Activated CD4-positive, alpha-beta T cell treated with anti-CD3 and anti-CD28 coated beads, Interleukin-2, amount 10 ng/mL, durations not matched to agents 24 days and 14 days (primary cell): ENCODE data around the gene CUX1. TPM values are rescaled to one million over a fixed set of nuclear protein-coding genes. Genes with fewer than 3 reads are reported as not detected.
"Not testable (repeated sequence)": the region's sequence is repeated elsewhere in the genome, so short reads cannot be mapped to it uniquely, and the experiment has no call there.

Experiments used
- DNase-seq: peaks from one replicate; pipeline ENCODE4 v3.0.0; 2022
- H3K27ac Mint-ChIP-seq: one replicate; pipeline ENCODE4 v1.8.0; 2022; ENCODE audit warnings: mild to moderate bottlenecking, mixed read lengths
- H3K27me3 Mint-ChIP-seq: one replicate; pipeline ENCODE4 v1.8.0; 2022; ENCODE audit warnings: mixed read lengths
- H3K36me3 Mint-ChIP-seq: one replicate; pipeline ENCODE4 v1.8.0; 2022; ENCODE audit warnings: low read depth, mild to moderate bottlenecking, mixed read lengths
- H3K4me1 Mint-ChIP-seq: one replicate; pipeline ENCODE4 v1.8.0; 2021; ENCODE audit warnings: mixed read lengths
- H3K4me3 Mint-ChIP-seq: one replicate; pipeline ENCODE4 v1.8.0; 2022; ENCODE audit warnings: mild to moderate bottlenecking, moderate library complexity, mixed read lengths
- H3K9me3 Mint-ChIP-seq: one replicate; pipeline ENCODE4 v1.8.0; 2021; ENCODE audit warnings: mixed read lengths
- intact Hi-C: fragments of 100-400 bp; cut with micrococcal nuclease; formaldehyde crosslinking; loops from one replicate; pipeline ENCODE4 v1.15.1; 2023
- total RNA-seq: library from RNA; stranded (reverse); gene quantifications from 2 replicates; pipeline ENCODE4 v1.2.3, GENCODE V29; 2022

The CUX1 gene
- total RNA-seq, 1 donor from 2014 or later: 31.5 TPM

DNA sequence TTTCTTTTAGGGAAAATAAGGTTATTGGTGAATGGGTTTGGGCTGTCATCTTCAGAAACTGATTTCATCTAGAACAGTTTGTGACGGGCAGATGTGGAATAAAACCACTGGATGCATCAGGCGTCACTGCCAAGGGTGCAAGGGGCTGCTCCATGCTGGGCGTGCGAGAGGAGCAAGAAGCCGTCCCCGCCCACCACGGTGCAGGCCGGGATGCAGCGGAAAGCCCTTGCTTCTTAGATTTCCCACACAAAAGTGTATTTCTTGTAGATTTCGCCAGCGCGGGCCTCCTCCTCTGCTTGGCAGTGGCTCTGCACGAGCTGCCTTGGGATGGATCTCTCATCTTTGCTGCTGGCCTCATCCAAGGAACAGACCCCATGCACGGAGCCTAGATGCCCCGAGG is 189.3 kb downstream of the CUX1 start:
- no peak for DNase-seq
- Mint-ChIP-seq H3K36me3 (no peaks in the 10 kb centered on the region), H3K9me3 (no peaks in the 10 kb centered on the region), H3K27me3 (no peaks in the 10 kb centered on the region), H3K4me1 (no peaks in the 10 kb centered on the region), H3K27ac (no peak overlapping the region), H3K4me3 (no peak overlapping the region)
- intact Hi-C loops: no loop called here

DNA sequence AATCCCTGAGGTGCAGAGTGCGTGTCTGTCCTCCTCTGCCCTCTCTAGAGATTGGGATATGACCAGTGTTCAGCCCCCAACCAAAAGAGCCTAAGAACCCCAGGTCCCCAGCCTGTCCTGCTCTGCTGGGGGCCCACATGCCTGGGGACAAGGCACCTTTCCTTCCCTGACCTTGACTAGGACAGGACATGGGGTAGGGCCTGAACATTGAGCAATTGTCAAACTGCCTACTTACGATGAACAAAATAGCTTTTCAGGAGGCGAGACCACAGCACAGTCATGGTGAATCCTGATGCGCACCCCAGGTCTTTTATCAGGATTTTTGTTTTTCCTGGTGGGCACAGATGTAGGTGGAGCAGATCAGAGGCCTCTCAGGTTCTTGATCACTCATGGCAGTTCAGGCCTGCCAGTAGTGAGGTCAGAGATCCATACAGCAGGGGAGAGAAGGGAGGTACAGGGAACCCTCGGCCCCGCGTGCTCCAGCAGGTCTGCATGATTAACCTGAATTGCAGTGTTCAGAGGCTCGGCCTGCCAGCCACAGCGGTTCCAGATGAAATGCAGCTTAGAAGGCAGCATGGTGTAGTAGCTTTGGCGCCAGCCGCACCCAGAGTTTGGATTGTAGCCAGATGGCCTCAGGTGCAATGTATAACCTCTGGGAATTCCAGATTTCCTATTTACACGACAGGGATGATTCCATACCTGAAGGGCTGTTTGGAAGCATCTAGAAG is 191.3 kb downstream of the CUX1 start:
- intact Hi-C loops: no loop called here
- Mint-ChIP-seq H3K4me1 (no peaks in the 10 kb centered on the region), H3K9me3 (no peaks in the 10 kb centered on the region), H3K27me3 (no peaks in the 10 kb centered on the region), H3K27ac (no peak overlapping the region), H3K4me3 (no peak overlapping the region), H3K36me3 (no peaks in the 10 kb centered on the region)
- DNase-seq: no peak

DNA sequence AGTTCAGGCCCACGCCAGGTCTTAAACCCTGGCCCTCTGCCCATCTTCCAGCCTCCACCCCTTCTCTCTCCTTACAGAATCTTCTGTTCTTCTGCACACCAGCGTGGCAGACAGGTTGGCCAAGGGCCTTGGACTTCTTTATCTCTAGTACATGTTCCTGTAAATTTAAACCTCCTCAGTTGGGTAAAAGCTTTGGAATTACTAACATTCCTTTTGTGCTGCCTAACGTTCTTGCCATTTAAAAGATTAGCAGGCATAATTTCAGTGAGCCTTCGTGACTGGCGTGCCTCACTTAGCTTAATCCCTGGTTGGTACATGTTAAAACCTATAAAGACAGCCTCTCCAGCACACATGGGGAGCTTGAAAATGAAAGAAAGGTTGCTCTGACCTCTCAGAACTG is 192.2 kb downstream of the CUX1 start:
- DNase-seq: no peak
- no peak overlapping the region for H3K4me3 Mint-ChIP-seq
- H3K4me1 Mint-ChIP-seq: no peaks in the 10 kb centered on the region
- no peaks in the 10 kb centered on the region for H3K36me3 Mint-ChIP-seq
- no peak overlapping the region for H3K27ac Mint-ChIP-seq
- no peaks in the 10 kb centered on the region for H3K27me3 Mint-ChIP-seq
- H3K9me3 Mint-ChIP-seq: no peaks in the 10 kb centered on the region
- intact Hi-C loops: no loop called here

DNA sequence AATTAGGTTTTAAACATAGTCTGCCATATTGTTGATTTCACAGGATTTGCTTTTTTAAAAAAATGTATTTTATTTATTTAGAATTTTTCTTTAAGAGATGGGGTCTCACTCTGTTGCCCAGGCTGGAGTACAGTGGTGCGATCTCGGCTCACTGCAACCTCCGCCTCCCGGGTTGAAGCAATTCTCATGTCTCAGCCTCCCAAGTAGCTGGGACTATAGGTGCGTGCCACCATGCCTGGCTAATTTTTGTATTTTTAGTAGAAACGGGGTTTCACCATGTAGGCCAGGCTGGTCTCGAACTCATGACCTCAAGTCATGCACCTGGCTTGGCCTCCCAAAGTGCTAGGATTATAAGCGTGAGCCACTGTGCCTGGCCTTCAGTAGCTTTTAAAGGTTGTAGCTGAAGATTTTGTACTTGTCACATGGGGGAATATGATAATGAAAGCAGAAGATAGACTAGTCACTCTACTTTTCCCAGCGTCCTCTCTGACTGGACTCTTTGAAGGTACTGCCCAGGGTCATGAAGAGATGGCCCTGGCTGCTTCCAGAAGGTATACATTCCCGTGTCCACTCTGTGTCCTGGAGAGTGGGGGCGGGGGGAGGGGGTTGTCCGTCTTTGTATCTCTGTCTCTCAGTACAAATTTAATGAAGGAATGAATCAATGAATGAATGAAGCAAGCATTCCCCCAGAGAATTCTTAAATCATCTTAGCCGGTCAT is 194.8 kb downstream of the CUX1 start:
- DNase-seq, H3K27ac Mint-ChIP-seq, H3K9me3 Mint-ChIP-seq, H3K4me1 Mint-ChIP-seq, H3K4me3 Mint-ChIP-seq, H3K27me3 Mint-ChIP-seq, H3K36me3 Mint-ChIP-seq, intact Hi-C loops: not testable (repeated sequence)

DNA sequence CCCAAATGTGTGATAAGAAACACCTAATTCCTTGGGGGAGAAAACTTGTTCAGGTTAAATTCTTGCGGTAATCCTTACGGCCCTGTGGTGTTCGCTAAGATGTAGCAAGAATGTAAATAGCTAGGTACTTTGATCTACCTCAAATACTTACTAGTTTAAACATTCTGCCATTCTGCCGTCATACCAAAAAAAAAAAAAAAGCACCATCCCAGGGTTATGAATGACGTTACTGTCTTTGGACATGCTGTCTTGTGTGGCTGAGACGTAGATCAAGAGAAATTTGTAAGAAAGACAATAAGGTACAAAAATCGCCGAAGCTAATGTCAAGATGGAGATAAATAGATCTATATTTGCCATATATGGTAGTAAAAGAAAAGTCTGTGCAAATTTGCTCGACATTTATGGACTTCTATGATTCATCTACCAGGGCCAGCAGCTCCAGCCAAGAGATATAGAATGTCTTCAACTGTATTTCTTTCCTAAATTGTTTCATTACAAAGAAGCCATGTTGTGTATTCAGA is 195.6 kb downstream of the CUX1 start:
- Mint-ChIP-seq H3K27me3 (no peaks in the 10 kb centered on the region), H3K27ac (no peak overlapping the region), H3K4me1 (no peaks in the 10 kb centered on the region), H3K9me3 (no peaks in the 10 kb centered on the region), H3K4me3 (no peak overlapping the region), H3K36me3 (no peaks in the 10 kb centered on the region)
- no peak for DNase-seq
- intact Hi-C loops: no loop called here

DNA sequence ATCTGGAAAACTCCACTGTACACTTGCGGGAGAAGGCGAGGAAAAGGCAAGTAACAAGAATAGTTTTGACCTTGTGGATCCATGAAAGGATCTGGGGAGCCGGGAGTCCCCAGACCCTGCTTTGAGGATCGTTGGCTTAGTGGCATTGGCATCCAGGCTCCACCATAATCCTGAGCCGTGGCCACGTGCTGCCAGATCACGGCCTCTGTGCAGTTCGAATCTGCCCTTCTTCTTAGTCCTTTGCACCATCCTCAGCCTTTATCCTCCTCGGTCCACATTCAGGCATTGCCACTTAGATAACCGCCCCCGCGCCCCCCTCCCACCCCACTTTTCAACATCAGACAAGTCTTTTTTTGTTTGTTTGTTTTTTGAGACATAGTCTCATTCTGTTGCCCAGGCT is 201.4 kb downstream of the CUX1 start:
- Mint-ChIP-seq H3K4me3 (no peak overlapping the region), H3K9me3 (no peaks in the 10 kb centered on the region), H3K4me1 (no peaks in the 10 kb centered on the region), H3K27ac (no peak overlapping the region), H3K27me3 (no peaks in the 10 kb centered on the region), H3K36me3 (no peaks in the 10 kb centered on the region)
- DNase-seq: no peak
- intact Hi-C loops: no loop called here

DNA sequence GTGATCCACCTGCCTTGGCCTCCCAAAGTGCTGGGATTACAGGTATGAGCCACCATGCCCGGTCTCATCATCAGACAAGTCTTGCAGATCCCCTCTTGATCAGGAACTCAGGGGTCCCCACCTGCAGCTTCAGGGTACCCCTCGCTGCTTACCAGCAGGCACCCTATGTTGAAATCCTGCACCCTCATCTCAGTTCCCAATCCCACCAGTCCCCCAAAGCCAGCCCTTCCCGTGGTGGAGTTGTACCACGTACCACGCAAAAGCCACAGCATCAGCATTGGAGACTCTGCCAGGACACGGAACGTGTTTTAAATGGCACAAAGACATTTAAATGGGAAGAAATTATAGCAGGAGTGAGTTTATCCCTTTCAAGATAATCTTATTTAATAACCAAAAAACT is 202.0 kb downstream of the CUX1 start:
- Mint-ChIP-seq H3K36me3 (no peaks in the 10 kb centered on the region), H3K27me3 (no peaks in the 10 kb centered on the region), H3K4me3 (no peak overlapping the region), H3K27ac (no peak overlapping the region), H3K4me1 (peaks cover under 1% of the 10 kb centered on the region), H3K9me3 (no peaks in the 10 kb centered on the region)
- DNase-seq: no peak
- intact Hi-C loops: no loop called here

DNA sequence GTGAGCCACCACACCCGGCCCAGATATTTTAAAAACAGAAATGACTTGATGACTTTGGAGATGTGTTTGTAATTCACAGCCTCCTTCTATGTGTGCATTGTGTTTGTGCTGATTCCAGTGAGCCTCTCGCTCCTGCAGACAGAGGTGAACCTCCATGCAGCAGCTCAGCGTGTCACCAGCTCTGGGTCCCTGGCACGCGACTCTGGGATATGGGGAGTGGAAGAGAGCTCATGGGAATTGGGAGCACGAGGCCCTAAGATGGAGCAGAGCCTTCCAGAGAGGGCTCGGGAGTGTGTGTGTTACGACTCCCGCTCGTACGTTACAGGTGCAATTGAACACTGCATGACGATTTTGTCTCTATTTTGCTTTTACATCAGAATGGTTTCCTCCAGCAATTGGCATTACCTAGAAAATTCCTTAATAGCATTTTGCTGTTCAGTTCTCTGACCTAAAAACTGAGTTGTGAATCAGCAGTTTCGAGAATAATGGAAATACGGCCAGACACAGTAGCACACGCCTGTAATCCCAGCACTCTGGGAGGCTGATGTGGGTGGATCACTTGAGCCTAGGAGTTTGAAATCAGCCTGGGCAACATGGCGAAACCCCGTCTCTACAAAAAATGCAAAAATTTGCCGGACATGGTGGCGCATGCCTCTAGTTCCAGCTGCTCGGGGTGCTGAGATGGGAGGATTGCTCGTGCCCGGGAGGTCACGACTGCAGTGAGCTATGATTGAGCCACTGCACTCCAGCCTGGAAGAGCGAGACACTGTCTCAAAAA is 204.6 kb downstream of the CUX1 start:
- Mint-ChIP-seq H3K36me3 (no peaks in the 10 kb centered on the region), H3K9me3 (no peaks in the 10 kb centered on the region), H3K27me3 (no peaks in the 10 kb centered on the region), H3K4me1 (peaks cover 4% of the 10 kb centered on the region), H3K4me3 (no peak overlapping the region), H3K27ac (no peak overlapping the region)
- DNase-seq: no peak
- intact Hi-C loops: no loop called here

DNA sequence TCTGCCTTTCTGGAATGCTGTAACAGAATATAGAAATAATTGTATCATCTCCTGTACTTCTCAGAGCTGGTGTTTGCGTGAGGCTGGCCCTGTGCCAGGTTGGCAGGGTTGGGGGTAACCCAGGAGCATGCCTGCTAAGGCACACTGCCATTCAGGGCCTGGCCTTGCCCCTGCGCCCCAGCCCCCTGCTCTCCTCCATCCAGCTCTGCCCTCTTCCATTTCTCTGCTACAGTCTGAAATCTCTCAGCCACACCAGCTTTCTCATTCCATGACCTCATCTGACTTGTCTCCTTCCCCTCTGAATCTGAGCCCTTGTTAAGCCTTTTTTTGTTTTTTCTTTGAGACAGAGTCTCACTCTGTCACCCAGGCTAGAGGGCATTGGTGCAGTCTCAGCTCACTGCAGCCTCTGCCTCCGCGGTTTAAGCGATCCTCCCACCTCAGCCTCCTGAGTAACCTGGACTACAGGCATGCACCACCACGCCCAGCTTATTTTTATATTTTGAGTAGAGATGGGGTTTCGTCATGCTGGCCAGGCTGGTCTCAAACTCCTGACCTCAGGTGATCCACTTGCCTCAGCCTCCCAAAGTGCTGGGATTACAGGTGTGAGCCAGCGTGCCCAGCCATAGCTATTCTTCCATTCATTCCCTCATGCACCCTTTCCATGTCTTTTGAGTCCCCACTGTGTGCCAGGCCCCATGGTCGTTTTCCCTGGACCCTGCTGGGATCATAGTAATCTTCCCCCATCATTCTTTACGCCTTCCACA is 206.8 kb downstream of the CUX1 start:
- H3K36me3 Mint-ChIP-seq: peaks cover 2% of the 10 kb centered on the region
- H3K27ac Mint-ChIP-seq: no peak overlapping the region
- H3K4me3 Mint-ChIP-seq: no peak overlapping the region
- intact Hi-C loops: no loop called here
- H3K4me1 Mint-ChIP-seq: peaks cover 8% of the 10 kb centered on the region
- H3K9me3 Mint-ChIP-seq: no peaks in the 10 kb centered on the region
- no peak for DNase-seq
- no peaks in the 10 kb centered on the region for H3K27me3 Mint-ChIP-seq

DNA sequence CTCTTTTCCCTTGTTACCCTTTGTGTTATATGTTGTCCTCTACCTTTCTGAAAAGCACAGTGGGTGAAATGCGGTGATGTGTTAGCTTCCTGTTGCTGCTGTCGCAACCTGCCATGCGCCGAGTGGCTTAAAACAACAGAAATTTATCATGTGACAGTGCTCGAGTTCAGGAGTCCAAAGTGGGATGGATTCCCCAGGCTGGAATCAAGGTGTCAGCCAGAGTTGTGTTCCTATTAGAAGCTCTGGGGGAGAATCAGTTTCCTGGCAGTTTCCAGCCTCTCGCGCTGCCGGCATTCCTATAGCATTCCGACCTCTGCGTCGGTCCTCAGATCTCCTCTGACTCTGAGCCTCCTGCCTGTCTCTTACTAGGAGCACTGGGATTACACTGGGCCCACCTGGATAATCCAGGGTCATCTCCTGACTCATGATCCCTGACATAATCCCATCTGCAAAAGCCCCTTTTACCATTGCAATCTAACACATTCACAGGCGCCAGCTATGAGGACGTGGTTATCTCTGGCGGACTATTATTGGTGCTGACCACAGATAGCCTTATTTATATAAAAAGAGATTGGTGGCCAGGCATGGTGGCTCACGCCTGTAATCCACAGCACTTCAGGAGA is 207.5 kb downstream of the CUX1 start:
- H3K9me3 Mint-ChIP-seq: no peaks in the 10 kb centered on the region
- intact Hi-C loops: no loop called here
- no peak overlapping the region for H3K4me3 Mint-ChIP-seq
- peaks cover 2% of the 10 kb centered on the region for H3K36me3 Mint-ChIP-seq
- peaks cover 8% of the 10 kb centered on the region for H3K4me1 Mint-ChIP-seq
- DNase-seq: no peak
- no peak overlapping the region for H3K27ac Mint-ChIP-seq
- H3K27me3 Mint-ChIP-seq: no peaks in the 10 kb centered on the region

DNA sequence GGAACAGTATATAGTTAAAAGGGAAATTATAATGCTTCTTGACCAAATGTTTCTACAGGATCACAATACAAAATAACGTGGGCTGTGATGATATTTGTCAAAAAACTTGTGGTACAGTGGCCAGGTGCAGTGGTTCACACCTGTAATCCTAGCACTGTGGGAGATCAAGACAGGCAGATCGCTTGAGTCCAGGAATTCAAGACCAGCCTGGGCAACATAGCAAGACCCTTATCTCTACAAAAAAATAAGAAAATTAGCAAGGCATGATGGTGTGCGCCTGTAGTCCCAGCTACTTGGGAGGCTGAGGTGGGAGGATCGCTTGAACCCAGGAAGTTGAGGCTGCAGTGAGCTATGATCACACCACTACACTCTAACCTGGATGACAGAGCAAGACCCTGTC is 208.4 kb downstream of the CUX1 start:
- intact Hi-C loops, DNase-seq, H3K9me3 Mint-ChIP-seq, H3K27me3 Mint-ChIP-seq, H3K36me3 Mint-ChIP-seq, H3K4me1 Mint-ChIP-seq, H3K4me3 Mint-ChIP-seq, H3K27ac Mint-ChIP-seq: not testable (repeated sequence)

DNA sequence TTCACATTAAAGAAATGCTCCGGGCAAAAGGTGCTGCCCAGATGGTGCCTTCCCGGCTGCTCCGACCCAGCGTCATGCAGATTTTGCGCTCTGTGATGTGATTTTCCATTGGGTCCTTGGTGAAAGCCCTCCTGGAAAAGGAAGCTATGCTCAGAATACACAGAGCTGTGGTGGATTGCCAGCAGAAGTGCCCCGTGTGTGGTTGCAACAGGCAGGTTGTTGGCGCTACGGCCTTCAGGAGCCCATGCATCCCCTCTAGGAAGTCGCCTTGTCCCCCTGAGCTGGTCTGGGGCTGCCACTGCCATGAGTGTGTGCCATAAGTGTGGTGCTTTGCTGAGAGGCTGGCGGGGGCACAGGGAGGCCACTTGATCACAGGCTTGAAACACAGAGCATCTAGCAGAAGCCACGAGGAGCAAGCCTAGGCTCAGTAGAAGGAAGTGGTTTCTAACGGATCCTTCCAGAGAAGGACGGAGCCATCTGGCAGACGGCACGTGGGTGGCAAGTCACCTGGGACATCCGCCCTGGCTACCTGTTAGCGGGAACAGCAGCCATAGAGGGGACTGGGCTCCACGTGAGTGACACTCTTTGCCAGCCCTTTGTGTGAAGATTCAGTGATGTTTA is 210.9 kb downstream of the CUX1 start:
- no peaks in the 10 kb centered on the region for H3K9me3 Mint-ChIP-seq
- peak; percentile 62 for DNase-seq
- intact Hi-C loops: no loop called here
- no peak overlapping the region for H3K27ac Mint-ChIP-seq
- H3K4me1 Mint-ChIP-seq: peaks cover 8% of the 10 kb centered on the region
- no peak overlapping the region for H3K4me3 Mint-ChIP-seq
- peaks cover 2% of the 10 kb centered on the region for H3K36me3 Mint-ChIP-seq
- no peaks in the 10 kb centered on the region for H3K27me3 Mint-ChIP-seq

DNA sequence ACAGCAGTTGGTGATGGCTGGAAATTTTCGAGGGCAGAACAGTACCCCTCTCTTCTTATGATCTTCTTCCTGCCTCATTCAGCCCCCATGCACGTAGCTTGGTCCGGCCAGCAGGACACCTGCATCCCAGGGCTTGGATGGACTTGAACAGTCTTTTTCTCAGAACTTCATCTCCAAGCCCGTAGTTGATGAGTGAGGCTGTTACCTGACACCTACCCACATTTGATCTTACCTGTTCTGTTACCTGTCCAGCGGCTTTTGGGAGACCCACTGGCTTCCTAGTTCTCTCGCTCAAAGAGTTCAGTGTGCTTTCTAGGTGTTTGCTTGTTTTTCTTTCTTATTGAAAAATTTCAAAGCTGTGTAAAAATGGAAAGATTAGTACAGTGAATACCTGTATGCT is 212.2 kb downstream of the CUX1 start:
- H3K27me3 Mint-ChIP-seq: no peaks in the 10 kb centered on the region
- peaks cover 7% of the 10 kb centered on the region for H3K4me1 Mint-ChIP-seq
- no peak for DNase-seq
- H3K36me3 Mint-ChIP-seq: peaks cover 2% of the 10 kb centered on the region
- intact Hi-C loops: no loop called here
- H3K9me3 Mint-ChIP-seq: no peaks in the 10 kb centered on the region
- no peak overlapping the region for H3K27ac Mint-ChIP-seq
- H3K4me3 Mint-ChIP-seq: no peak overlapping the region
